ENCODE data around the gene IL2RA. TPM values are rescaled to one million over a fixed set of nuclear protein-coding genes. Genes with fewer than 3 reads are reported as not detected.

Gene IL2RA
- total and polyA plus RNA-seq, 10 donors: 3.5 to 78.7 (median 15.4) TPM

DNA sequence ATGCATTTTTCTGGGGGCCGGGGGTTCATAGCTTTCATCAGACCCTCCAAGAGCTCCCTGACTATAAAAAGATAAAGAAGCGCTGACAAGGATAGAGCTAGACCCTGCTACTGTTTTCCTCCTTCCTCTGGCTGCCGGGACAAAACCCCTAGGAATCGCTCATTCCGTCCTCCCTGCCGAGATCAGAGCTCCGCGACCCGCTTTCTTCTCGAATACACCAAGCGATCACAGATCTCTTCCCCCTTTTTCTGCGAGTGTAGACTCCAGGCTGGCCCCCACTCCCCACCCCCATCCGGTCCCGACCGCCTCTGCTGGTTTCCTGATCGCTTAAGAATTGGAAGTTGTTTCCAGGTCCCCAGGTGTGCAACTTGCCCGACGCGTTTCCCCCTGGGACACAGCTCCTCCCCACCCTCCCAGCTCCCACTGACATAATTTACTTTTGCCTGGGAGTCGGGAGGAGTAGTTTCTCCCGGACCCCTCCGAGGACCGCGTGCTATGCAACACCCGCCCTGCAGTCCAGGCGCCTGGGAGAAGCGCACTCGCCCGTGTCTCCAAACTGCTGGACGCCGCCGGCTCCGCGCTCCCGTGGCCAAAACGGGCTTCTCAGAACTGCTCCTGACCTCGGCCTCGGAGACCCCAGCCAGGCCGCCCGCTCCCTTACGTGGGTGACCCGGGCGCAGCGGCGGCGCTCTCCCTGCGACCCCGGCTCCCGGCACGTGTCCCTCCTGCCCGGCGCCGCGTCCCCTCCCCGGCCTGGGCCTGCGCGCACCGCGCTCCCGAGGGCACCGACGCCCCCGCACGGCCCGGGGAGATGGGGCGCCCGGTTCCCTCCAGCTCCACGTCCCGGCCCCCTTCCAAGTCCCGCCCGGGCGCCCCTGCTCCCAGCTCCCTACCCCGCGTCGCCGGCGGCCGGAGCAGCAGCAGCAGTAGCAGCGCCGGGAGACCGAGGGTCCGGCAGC, 85.4 kb downstream of the IL2RA start:
- peaks cover 24 to 61% (median 48%) of the 10 kb centered on the region in 6 donors for H3K4me1 ChIP-seq
- no peaks in the 10 kb centered on the region for H3K36me3 ChIP-seq
- intact Hi-C loops (cut with DNase I; ENCODE audit: low total_unique reads): loop anchor here (10.0 kb wide), 1 partner anchor 82 kb away; the partner anchor contains the start of gene FBH1

DNA sequence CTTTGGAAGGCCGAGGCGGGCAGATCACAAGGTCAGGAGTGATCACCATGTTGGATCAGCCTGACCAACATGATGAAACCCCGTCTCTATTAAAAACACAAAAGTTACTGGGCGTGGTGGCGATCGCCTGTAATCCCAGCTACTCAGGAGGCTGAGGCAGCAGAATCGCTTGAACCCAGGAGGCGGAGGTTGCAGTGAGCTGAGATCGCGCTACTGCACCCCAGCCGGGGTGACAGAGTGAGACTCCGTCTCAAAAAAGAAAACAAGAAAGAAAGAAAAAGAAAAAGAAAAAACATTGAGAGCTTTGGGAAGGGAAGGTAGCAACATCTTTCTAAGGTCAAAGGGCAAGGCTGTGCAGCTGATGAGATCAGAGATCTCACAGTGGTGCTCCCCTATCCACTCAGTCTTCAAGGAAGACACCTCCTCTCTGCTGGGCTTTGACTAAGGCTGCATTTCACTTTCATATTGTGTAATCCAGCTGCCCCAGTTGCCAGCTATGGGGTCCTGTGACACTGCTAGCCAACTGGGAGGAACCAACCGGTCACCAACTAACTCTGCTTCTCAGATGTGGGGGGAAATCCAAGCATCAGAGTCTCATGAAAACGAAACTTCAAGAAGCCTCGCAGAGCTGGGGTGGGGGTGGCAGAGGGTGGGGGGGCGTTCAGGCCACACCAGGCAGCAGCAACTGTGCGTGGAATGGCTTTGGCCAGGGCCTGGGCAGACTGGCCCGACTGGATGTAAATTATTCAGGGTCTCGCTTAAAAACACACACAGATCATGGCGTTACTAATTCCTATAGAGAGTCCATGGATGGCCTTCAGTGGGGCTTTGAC, 86.3 kb downstream of the IL2RA start:
- Histone ChIP-seq H3K9me3 (no peaks in the 10 kb centered on the region), H3K4me3 (peak overlapping the region; percentile 79 to 100 (median 96)), H3K36me3 (no peaks in the 10 kb centered on the region), H3K4me1 (peaks cover 32 to 71% (median 57%) of the 10 kb centered on the region in 6 donors), H3K27me3 (replicated peaks in 1 of 7) (no peaks in the 10 kb centered on the region), H3K27ac (peak overlapping the region; percentile 86 to 99 (median 97))
- 53 to 62% (median 57%) methylated on average over 20 of the region's 20 CpGs for WGBS, 5 donors
- DNase-seq: no peak
- intact Hi-C loops (cut with DNase I; ENCODE audit: low total_unique reads): loop anchor here (10.0 kb wide), 1 partner anchor 81 kb away; the partner anchor contains the start of gene FBH1
- TF ChIP-seq CTCF (IDR thresholded peaks at IDR 0.05 in 8 of 11, conservative IDR thresholded peaks at IDR 0.05 in 3 of 11) (no peak), POLR2A (IDR thresholded peaks at IDR 0.05) (peak in 1 of 3 donors; percentile 30), POLR2AphosphoS5 (IDR thresholded peaks at IDR 0.05) (peak in 2 of 3 donors; percentile 17 to 66)

More for the DNA sequence above, 85.4 kb downstream of the IL2RA start:
- Histone ChIP-seq H3K4me3 (peak overlapping the region; percentile 79 to 100 (median 96)), H3K27me3 (replicated peaks in 1 of 7) (no peaks in the 10 kb centered on the region), H3K9me3 (no peaks in the 10 kb centered on the region), H3K27ac (peak overlapping the region; percentile 86 to 99 (median 97))
- WGBS, 5 donors: 1% methylated on average over 35 to 82 of the region's 82 CpGs
- DNase-seq: peak; percentile 89
- TF ChIP-seq CTCF (IDR thresholded peaks at IDR 0.05 in 8 of 11, conservative IDR thresholded peaks at IDR 0.05 in 3 of 11): peak in 1 of 11 experiments; percentile 22
- TF ChIP-seq POLR2AphosphoS5 (IDR thresholded peaks at IDR 0.05): no peak
- TF ChIP-seq POLR2A (IDR thresholded peaks at IDR 0.05): no peak

- WGBS, 5 donors: 71 to 96% (median 91%) methylated on average over 4 of the region's 4 CpGs
- TF ChIP-seq POLR2A (IDR thresholded peaks at IDR 0.05) (no peak), CTCF (IDR thresholded peaks at IDR 0.05 in 8 of 11, conservative IDR thresholded peaks at IDR 0.05 in 3 of 11) (no peak), POLR2AphosphoS5 (IDR thresholded peaks at IDR 0.05) (no peak)
- Histone ChIP-seq H3K27ac (peak overlapping the region in 3 of 8 donors; percentile 0 to 62 (median 3)), H3K27me3 (replicated peaks in 1 of 7) (no peaks in the 10 kb centered on the region), H3K36me3 (peaks cover 0 to 8% (median 0%) of the 10 kb centered on the region in 6 donors), H3K4me1 (peaks cover 23 to 71% (median 53%) of the 10 kb centered on the region in 6 donors), H3K9me3 (no peaks in the 10 kb centered on the region), H3K4me3 (no peak overlapping the region)
- no peak for DNase-seq
- intact Hi-C loops (cut with DNase I; ENCODE audit: low total_unique reads): loop anchor here (10.0 kb wide), 1 partner anchor 78 kb away; the partner anchor contains the start of gene FBH1
These were observed 89.1 kb downstream of the IL2RA start for GRCh38 chr10:5973069-5973468.

Data from spleen (tissue), 11 donors.